Psoas muscle (tissue), 8 donors: ENCODE results near the gene CHST11. TPM values are rescaled to one million over a fixed set of nuclear protein-coding genes. Genes with fewer than 3 reads are reported as not detected.
A peak's percentile ranks its signal among the peaks of the same experiment; 100 is the strongest.

Experiments
- ATAC-seq, 4 donors: fragments of 200-7000 bp; cut with Tn5 transposase; one replicate each; pipeline ENCODE4 v1.9.1; 2020; ENCODE audit warnings: moderate library complexity in 3 of 4, mild to moderate bottlenecking in 2 of 4
- DNase-seq, 2 donors: peaks; one replicate each; pipeline ENCODE4 v3.0.0-alpha.2; 2020
- H3K27ac ChIP-seq: fragments of 200-600 bp; one replicate; pipeline ENCODE4 v1.8.0; 2022
- H3K27me3 ChIP-seq, 3 donors: fragments of 200-600 bp in 1 of 3; one replicate each; pipeline versions ENCODE4 v1.6.1 to v1.8.0; 2013 to 2022; ENCODE audit warnings: low read length in 2 of 3, mild to moderate bottlenecking in 2 of 3, moderate library complexity in 1 of 3; ENCODE audit not compliant: insufficient read depth in 3 of 3
- H3K36me3 ChIP-seq, 2 donors: fragments of 200-600 bp in 1 of 2; one replicate each; pipeline versions ENCODE4 v1.6.1 to v1.8.0; 2013 to 2022; ENCODE audit warnings: low read depth in 1 of 2, mild to moderate bottlenecking in 1 of 2, moderate library complexity in 1 of 2; ENCODE audit not compliant: insufficient read depth in 1 of 2
- H3K4me1 ChIP-seq: fragments of 200-600 bp; one replicate; pipeline ENCODE4 v1.8.0; 2022
- H3K4me3 ChIP-seq: fragments of 200-600 bp; one replicate; pipeline ENCODE4 v1.8.0; 2022; ENCODE audit warnings: mild to moderate bottlenecking
- H3K9me3 ChIP-seq: fragments of 200-600 bp; one replicate; pipeline ENCODE4 v1.8.0; 2022
- CTCF ChIP-seq: fragments of 200-600 bp; IDR thresholded peaks from one replicate; pipeline ENCODE4 v1.8.0; 2022; ENCODE audit warnings: antibody characterized with exemption
- WGBS, 3 donors: extraction: QIAGEN DNeasy Blood & Tissue Kit; methylation state at CpG; one replicate each; pipeline versions ENCODE4 v1.1.6 to v1.1.7; 2013; 5-methylcytosine and 5-hydroxymethylcytosine counted together
- intact Hi-C, 2 donors: fragments of 100-400 bp; cut with DNase I; formaldehyde crosslinking; loops; one replicate each; pipeline versions ENCODE4 v1.11.0 to v1.14.2; 2022
- long read RNA-seq, 2 donors: library from polyadenylated mRNA; unstranded; transcript quantifications; one replicate each; pipeline ENCODE4 v2.0.0, GENCODE V29; 2021
- polyA plus RNA-seq, 3 donors: library from polyadenylated mRNA; stranded (reverse); fragments of 200-250 nt; gene quantifications; one replicate each; pipeline ENCODE4 v1.2.3, GENCODE V29; 2013
- total RNA-seq, 4 donors: library from RNA; stranded (reverse); fragmentation: NEBNext Ultra II Directional in 2 of 4; extraction: Animal tissue kit (Norgen Biotek cat#: 25700) in 2 of 4; gene quantifications; one replicate each; pipeline versions ENCODE4 v1.2.1 to v1.2.4, GENCODE V29; 2021 to 2023
- donor health status: healthy with polysubstance abuse.
- donor health status: DM: no; HTN: no; CAD: no; lungs with moderate emphysema.
- donor health status: Bipolar disorder and iron deficiency.
- donor health status: healthy.
- donor health status: DM: yes; HTN: yes; CAD: no.
- donor health status: DM: no; HTN: no; CAD: no.
- donor health status: DM: no; HTN: no; CAD: no.
- donor health status: DM: yes; HTN: yes; CAD: no.

The CHST11 gene
- 1 to 10 TPM; 1.0 to 1.6 (median 1.1) TPM for total RNA-seq
- under 1 TPM; 0.52 to 0.65 (median 0.58) TPM for polyA plus RNA-seq
- long read RNA-seq, donor 1 = 0 reads
- long read RNA-seq, donor 2, full-length matches to known transcripts = 1 of 2 reads
- long read RNA-seq, donor 2, partial matches to known transcripts = 0 of 2 reads
- long read RNA-seq, donor 2, other reads (novel, unspliced or antisense) = 1 of 2 reads

DNA sequence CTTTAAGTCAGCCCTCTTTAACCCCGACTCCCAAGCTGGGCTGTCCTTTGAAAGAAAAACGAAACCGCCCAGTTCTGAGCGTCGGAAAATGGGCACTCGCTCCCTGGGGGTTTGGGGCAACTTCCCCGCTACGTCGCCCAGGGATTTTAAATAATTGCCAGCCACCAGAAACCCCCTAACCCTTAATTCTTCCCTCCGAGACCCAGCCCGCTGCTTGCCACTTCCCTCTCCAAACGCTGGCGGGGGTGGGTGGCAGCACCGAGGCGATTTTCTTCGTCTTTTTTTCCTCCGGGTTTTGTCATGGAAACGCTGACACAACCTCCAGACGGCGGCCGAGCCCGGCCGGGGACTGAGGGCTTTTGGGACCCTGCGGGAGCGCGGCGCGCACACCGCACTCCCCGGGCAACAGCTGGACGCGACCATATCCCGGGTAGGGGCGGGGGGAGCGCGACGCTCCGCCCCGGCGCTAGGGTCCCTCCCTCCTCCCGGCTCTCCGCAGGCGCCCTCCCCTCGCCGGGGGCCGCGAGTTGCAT lies at the start of gene CHST11:
TSS of gene CHST11 (plus strand) at position 532 of the 533 bp plus-strand sequence.
- DNase-seq = peak; percentile 77 to 84
- peaks cover 18% of the 10 kb centered on the region for H3K4me1 ChIP-seq
- H3K9me3 ChIP-seq = no peaks in the 10 kb centered on the region
- no peak within 1 kb of the TSS for H3K27ac ChIP-seq
- no peaks in the 10 kb centered on the region for H3K36me3 ChIP-seq
- H3K4me3 ChIP-seq = peak within 1 kb of the TSS; percentile 77
- peaks cover 0 to 20% (median 12%) of the 10 kb centered on the region in 3 donors for H3K27me3 ChIP-seq
- WGBS, 3 donors = 0 to 1% (median 0%) methylated on average over 44 to 47 of the region's 47 CpGs
- peak; percentile 17 for TF ChIP-seq CTCF
- intact Hi-C loops = no loop called here
- peak; percentile 71 to 84 (median 78) for ATAC-seq

DNA sequence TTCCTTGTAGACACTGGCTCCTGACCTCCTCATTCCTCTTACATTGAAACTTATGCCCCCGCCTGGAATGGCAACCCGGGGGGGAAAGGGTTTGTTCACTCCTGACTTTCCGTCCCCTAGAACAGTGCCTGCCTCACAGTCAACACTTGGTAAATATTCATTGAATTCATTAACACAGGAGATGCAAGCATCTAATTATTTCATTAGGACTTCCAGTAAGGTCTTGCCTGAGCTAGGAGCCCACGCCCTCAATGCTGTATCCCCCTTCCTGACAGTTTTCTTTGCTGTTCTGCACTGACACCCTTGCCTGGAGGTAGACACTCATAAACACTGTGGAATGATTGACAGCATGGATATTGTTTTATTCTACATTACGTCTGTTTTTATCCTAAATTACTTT lies 49.3 kb upstream of the CHST11 start:
- intact Hi-C loops = no loop called here
- 76 to 93% (median 89%) methylated on average over 5 of the region's 5 CpGs for WGBS, 3 donors
- no peak for TF ChIP-seq CTCF
- DNase-seq = no peak
- H3K4me3 ChIP-seq = no peak overlapping the region
- H3K36me3 ChIP-seq = peaks cover 0 to 6% of the 10 kb centered on the region in 2 donors
- H3K27me3 ChIP-seq = no peaks in the 10 kb centered on the region
- H3K4me1 ChIP-seq = no peaks in the 10 kb centered on the region
- ATAC-seq = no peak
- H3K27ac ChIP-seq = no peak overlapping the region
- H3K9me3 ChIP-seq = no peaks in the 10 kb centered on the region

- no peak overlapping the region for H3K27ac ChIP-seq
- H3K36me3 ChIP-seq = peaks cover 0 to 2% of the 10 kb centered on the region in 2 donors
- H3K4me3 ChIP-seq = no peak overlapping the region
- WGBS, 3 donors = 33 to 80% (median 50%) methylated on average over 4 of the region's 4 CpGs
- ATAC-seq (no peak), DNase-seq (no peak)
- TF ChIP-seq CTCF = no peak
- H3K9me3 ChIP-seq = no peaks in the 10 kb centered on the region
- no peaks in the 10 kb centered on the region for H3K4me1 ChIP-seq
- no peaks in the 10 kb centered on the region for H3K27me3 ChIP-seq
- intact Hi-C loops = no loop called here
Observed at GRCh38 chr12:104407922-104408321, 48.8 kb upstream of the CHST11 start.

- Histone ChIP-seq H3K4me3 (no peak overlapping the region), H3K9me3 (no peaks in the 10 kb centered on the region), H3K27me3 (no peaks in the 10 kb centered on the region), H3K4me1 (no peaks in the 10 kb centered on the region), H3K27ac (no peak overlapping the region), H3K36me3 (no peaks in the 10 kb centered on the region)
- DNase-seq (no peak), ATAC-seq (no peak)
- intact Hi-C loops = no loop called here
- no peak for TF ChIP-seq CTCF
Observed at GRCh38 chr12:104410326-104410725, 46.4 kb upstream of the CHST11 start.

GRCh38 chr12:104410786-104411185 lies 46.0 kb upstream of the CHST11 start:
- Histone ChIP-seq H3K9me3 (no peaks in the 10 kb centered on the region), H3K36me3 (no peaks in the 10 kb centered on the region), H3K4me3 (no peak overlapping the region), H3K27ac (no peak overlapping the region), H3K4me1 (no peaks in the 10 kb centered on the region), H3K27me3 (no peaks in the 10 kb centered on the region)
- DNase-seq (no peak), ATAC-seq (no peak)
- TF ChIP-seq CTCF = no peak
- 90 to 100% (median 98%) methylated on average over 1 of the region's 1 CpG for WGBS, 3 donors
- intact Hi-C loops = no loop called here
